Stromal cell of bone marrow (primary cell): ENCODE results near the gene SHISAL1.

Experiments
- DNase-seq: peaks from one replicate; pipeline ENCODE4 v3.0.0-alpha.2; 2012; ENCODE audit warnings: low read depth

The SHISAL1 gene

GRCh38 chr22:44342347-44342956 is 29.7 kb upstream of the SHISAL1 start:
- no peak for DNase-seq

DNA sequence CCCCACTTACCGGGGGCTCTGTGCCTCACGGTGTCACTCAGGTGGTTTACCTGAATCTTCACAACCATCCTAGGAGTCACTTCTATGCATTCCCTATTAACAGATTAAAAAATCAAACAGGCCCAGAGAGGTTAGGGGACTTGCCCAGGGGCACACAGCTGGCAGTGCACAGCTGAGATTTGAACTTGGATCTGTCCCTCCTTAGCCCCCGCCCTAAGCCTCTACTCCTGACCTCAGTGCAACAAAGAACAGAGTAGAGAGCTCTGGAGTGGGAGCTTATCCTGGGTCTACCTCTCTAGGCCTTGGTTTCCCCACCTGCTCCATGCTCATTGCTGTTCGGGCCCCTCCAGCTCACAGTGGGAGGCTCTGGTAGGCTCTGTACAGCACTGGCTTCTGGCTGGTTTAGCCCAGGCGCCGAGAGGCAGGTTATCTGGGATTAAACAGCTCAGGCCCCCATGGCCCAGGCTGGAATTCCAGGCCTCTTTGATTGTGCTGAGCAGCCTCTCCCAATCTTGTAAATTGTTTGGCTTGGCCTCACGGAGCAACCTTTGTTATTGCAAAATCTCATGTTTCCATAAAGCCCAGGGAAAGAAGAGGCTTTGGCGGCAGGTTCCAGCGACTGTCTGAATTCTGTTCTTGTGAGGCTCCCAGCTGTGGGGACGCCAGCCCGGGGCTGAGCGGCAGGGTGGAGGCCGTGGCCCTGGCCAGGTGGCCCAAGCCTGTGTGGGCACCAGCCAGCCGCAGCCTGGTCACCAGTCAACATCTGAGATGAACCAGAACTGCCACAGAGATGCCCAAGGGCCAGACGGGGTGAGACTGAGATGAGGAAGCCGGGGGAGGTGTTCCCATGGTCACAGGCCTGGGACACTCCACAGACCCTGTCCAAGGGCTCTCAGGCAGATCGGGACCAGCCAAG is 28.9 kb upstream of the SHISAL1 start:
- no peak for DNase-seq

GRCh38 chr22:44340271-44341239 is 27.8 kb upstream of the SHISAL1 start:
- DNase-seq: no peak

DNA sequence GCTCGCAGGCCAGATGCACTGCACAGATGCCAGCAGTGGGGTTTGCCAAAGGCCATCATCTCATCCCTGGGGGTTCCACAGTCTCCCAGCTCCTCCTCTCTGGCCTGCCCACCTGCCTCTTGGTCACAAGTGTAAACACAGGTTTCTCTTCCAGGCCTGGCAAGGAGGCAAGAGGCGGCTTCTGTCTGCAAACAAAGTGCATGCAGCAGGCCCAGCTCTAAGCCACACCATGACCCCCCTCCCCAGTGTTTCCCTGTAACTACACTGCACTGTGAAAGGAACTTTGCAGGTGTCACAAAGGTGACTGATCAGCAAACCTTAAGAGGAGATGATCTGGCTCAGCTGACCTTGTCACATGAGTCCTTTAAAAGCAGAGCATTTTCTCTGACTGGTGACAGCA is 26.2 kb upstream of the SHISAL1 start:
- DNase-seq: no peak

DNA sequence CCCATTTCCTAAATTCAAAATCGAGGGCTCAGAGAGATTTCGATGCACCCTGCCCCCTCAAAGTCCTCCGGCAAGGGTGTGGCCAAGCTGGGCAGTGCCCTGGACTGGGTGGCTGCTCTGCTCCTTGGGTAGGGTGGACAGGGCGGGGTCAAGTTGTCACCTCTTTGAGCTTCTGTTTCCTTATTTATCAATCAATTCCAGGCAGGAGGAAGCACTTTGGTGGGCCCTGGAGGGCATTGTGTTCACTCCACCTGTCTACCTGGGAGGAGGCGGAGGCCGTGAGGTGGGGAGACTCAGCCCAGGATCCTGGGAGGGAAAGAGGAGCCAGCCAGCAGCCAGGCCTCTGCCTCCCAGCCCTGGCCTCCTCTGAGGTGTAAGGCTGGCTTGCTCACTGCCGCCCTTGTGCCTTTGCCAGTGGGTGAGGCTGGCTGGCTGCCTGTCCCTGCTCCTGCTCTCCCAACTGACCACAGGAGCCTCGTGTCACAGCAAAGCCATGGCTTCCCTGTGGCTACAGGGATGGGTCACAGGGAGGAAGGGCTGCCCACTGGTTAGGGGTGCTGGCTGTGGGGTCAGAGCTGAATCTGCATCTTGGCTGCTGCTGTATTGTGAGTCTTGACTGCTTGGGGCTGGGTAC is 25.5 kb upstream of the SHISAL1 start:
- DNase-seq: no peak

GRCh38 chr22:44337678-44338004 is 24.9 kb upstream of the SHISAL1 start:
- DNase-seq: peak; percentile 63

- no peak for DNase-seq
These were observed 24.4 kb upstream of the SHISAL1 start for GRCh38 chr22:44336962-44337677.

GRCh38 chr22:44335903-44336803 is 23.4 kb upstream of the SHISAL1 start:
- DNase-seq: no peak

- no peak for DNase-seq
These were observed 22.5 kb upstream of the SHISAL1 start for GRCh38 chr22:44335066-44335839.

DNA sequence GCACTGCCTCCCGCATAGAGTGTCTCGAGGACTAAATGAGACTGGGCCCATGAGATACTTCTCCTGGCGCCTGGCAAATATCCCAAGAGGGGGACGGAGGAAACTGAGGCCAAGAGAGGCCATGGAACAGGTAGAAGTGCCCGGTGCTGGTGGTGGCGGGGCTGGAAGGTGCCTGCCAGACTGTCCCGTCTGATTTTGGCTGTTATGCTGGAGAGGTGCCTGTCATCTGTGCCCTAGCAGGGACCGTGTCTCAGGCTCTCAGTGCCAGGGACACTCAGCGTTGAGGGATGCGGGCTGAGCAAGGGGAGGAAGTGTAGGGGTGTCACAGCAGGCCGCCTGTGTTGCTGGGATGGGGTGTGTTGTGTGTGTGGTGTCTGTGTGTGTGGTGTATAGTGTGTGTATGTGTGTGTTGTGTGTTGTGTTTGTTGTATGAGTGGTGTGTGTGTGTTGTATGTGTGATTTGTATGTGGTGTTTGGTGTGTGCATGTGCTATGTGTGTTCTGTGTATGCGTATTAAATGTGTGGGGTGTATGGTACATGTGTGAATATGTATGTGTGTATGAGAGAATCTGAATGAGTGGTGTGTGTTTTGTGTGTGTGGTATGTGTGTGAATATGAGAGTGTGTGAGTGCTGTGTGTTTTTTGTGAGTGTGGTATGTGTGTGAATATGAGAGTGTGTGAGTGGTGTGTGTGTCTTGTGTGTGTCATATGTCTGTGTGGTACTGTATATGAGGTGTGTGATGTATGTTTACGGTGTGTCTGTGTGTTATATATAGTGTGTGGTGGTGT is 21.3 kb upstream of the SHISAL1 start:
- no peak for DNase-seq

DNA sequence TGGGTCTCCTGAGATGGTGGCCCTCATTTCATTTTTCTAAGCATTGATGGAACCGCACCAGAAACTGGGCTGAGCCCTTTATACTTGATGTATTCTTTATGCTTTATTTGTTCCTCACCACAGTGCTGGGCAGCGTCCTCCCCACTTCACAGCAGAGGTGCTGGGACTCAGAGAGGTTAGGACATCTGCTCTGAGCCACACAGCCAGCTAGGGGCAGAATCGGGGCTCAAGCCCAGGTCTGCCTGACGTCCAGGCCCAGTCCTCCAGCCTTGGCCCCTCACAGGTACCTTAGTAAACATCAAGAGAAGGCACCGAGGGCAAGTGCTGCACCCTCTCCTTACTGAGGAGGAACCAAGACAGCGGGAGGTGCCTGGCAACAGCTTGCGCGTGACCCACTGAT is 20.2 kb upstream of the SHISAL1 start:
- DNase-seq: no peak

DNA sequence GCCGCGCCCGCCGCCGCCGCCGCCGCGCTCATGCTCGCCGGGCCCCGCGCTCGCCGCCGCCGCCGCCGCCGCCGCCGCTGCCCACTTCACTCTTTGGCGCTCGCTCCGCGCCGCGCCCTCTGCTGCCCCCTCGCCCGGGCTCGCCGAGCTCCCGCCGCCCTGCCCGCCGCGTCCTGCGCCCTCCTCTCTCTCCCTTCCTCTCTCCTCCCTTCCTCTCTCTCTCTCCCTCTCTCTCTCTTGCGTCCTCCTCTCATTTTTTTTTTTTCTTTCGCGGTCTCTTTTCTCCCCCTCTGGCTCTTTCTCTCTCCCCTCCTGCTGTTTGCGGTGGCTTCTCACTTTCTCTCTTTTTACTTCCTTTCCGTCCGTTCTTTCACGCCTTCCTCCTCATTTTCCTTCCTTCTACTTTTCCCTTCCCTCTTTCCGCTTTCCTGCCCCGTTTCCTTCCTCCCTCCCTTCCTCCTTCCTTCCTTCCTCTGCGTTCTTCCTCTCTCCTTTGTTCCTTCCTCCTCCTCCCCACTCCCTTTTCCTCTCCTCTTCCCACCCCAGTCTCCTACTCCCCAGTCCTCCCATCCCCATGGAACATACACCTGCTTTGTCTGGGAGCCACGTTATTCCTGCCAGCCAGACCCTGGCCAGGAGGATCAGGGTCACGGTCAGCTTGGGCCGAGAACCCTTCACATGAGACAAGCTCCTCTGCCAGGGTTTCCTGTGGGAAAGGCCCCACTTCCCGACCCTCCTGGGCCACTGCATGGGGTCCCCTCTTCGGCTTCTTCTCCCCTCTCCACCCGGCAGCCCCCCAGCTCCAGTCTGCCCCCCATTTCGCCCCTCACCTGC is 19.3 kb upstream of the SHISAL1 start:
- no peak for DNase-seq

DNA sequence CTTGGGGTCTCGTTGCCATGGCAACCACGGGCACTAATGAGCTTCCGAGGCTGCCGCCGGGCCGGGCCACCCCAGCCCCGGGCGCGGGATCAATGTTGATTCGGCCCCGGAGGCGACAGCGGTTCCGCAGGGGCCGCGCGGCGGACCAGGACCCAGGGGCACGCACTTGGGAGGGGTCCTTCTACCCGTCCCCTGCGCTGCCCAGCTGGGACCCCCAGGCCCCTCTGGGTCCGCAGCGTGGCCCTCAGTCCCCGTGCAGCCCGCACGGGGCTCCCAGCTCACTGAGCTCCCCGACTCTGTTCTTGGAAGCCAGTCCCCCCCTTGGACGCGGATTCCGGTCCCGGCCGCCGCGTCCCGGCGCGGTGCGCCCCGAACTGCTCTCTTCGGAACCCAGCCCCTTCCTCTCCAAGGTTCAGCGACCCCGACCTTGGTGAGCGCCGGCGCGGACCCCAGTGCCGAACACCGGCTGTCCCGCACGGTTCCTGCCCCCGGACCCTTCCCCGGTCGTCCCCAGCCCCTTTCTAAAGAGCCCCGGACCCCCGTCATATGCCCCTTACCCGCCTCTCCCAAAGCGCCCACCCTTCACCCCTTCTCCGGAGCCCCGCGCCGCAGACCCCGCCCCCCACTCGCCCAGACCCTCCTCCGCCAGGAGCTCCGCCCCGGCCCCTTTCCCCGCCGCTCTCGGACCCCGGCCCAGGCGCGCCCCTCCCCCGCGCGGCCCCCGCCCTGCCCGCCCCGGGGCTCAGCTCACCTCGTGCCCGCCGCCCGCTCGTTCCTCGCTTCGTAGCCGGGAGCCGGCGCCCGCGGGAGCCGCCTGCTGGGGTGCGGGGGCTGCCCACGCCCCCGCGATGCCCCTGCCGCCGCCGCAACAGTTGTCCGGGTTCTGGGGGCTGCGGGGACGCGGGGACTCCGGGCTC is 18.3 kb upstream of the SHISAL1 start:
- no peak for DNase-seq

GRCh38 chr22:44330188-44330743 is 17.5 kb upstream of the SHISAL1 start:
- DNase-seq: no peak

DNA sequence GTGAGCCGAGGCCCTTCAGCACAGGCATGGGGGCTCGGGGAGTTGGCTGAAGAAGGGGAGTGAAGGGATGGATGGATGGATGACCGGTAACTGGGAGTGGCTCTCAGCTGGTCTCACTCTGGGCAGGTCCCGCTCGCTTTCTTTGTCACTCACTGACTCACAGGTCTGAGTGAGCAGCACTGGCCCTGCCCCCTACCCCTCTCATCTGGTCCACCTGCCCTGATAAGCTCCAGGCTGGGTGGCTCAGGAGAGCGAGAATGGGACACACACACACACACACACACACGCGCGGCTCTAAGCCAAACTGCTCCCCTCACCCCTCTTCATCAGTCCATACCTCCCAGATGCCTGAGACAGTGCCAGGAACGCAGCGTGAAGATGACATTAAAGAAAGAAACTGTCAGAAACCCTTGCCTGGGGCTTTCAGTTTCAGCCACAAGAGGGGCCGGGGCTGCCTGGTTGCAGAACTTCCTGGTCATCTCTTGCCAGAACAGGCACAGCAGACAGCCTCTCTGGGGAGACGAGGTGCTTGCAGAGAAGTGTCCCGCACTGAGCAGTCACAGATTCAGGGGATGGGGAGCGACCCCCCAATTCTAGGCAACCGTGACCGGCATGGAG is 16.5 kb upstream of the SHISAL1 start:
- no peak for DNase-seq

GRCh38 chr22:44328762-44329161 is 16.0 kb upstream of the SHISAL1 start:
- no peak for DNase-seq
